Dermis blood vessel endothelial cell (primary cell): Measurements from ENCODE around the gene SPRR1A. TPM values are rescaled to one million over a fixed set of nuclear protein-coding genes. Genes with fewer than 3 reads are reported as not detected.
"Not testable (repeated sequence)": the region's sequence is repeated elsewhere in the genome, so short reads cannot be mapped to it uniquely, and the experiment has no call there.

Source experiments
- DNase-seq: peaks from one replicate; pipeline ENCODE4 v3.0.0; 2010
- total RNA-seq: library from RNA; depleted of rRNA; stranded (reverse); fragments of >200 nt; gene quantifications from 2 replicates; pipeline ENCODE4 v1.2.3, GENCODE V29; 2014

Gene SPRR1A
- total RNA-seq, 1 donor from 2014 or later, result not detected

- no peak for DNase-seq
These were observed 7.2 kb upstream of the SPRR1A start for GRCh38 chr1:152976688-152977087.

GRCh38 chr1:152977614-152978013 is 6.3 kb upstream of the SPRR1A start:
- DNase-seq, result no peak

- DNase-seq, result no peak
These were observed 3.2 kb upstream of the SPRR1A start for GRCh38 chr1:152980676-152981075.

GRCh38 chr1:152981146-152981871 is 2.6 kb upstream of the SPRR1A start:
- DNase-seq, result no peak

GRCh38 chr1:152982076-152982475 is 1.8 kb upstream of the SPRR1A start:
- no peak for DNase-seq

- DNase-seq, result no peak
These were observed 647 bp upstream of the SPRR1A start for GRCh38 chr1:152983234-152983633.

GRCh38 chr1:152986578-152986977 is 2.7 kb downstream of the SPRR1A start:
- no peak for DNase-seq

- DNase-seq, result no peak
These were observed 9.3 kb downstream of the SPRR1A start for GRCh38 chr1:152993186-152993585.

GRCh38 chr1:152995842-152996241 is 12.0 kb downstream of the SPRR1A start:
- DNase-seq, result no peak

GRCh38 chr1:152996633-152997400 is 12.9 kb downstream of the SPRR1A start:
- no peak for DNase-seq

- no peak for DNase-seq
These were observed 14.0 kb downstream of the SPRR1A start for GRCh38 chr1:152997901-152998300.

GRCh38 chr1:152998476-152998875 is 14.6 kb downstream of the SPRR1A start:
- DNase-seq, result no peak

- no peak for DNase-seq
These were observed 15.9 kb downstream of the SPRR1A start for GRCh38 chr1:152999818-153000217.

GRCh38 chr1:153000294-153000693 is 16.4 kb downstream of the SPRR1A start:
- no peak for DNase-seq

- no peak for DNase-seq
These were observed 17.5 kb downstream of the SPRR1A start, which contains the start of gene SPRR3 for GRCh38 chr1:153001382-153001781. SPRR3 (plus strand) TSS chr1:153001749; CDS start chr1:153003021, 1,272 bp downstream.

- not testable (repeated sequence) for DNase-seq
These were observed 27.4 kb downstream of the SPRR1A start for GRCh38 chr1:153011235-153011758.

- DNase-seq, result not testable (repeated sequence)
These were observed 37.9 kb downstream of the SPRR1A start for GRCh38 chr1:153021829-153022228.

- DNase-seq, result not testable (repeated sequence)
These were observed 38.5 kb downstream of the SPRR1A start for GRCh38 chr1:153022340-153022739.

- DNase-seq, result no peak
These were observed 39.2 kb downstream of the SPRR1A start for GRCh38 chr1:153023109-153023508.

- no peak for DNase-seq
These were observed 40.5 kb downstream of the SPRR1A start for GRCh38 chr1:153024413-153024812.

- DNase-seq, result no peak
These were observed 41.9 kb downstream of the SPRR1A start for GRCh38 chr1:153025797-153026196.

- DNase-seq, result no peak
These were observed 44.9 kb downstream of the SPRR1A start for GRCh38 chr1:153028766-153029165.

- no peak for DNase-seq
These were observed 47.0 kb downstream of the SPRR1A start, which contains the start of gene SPRR1B for GRCh38 chr1:153030895-153031294. SPRR1B (plus strand) TSS chr1:153031203; CDS start chr1:153032346, 1,143 bp downstream.

GRCh38 chr1:153032073-153032472 is 48.2 kb downstream of the SPRR1A start:
- no peak for DNase-seq
